Suprapubic skin (tissue), 3 donors: Measurements from ENCODE around the gene SNRPE.

Source experiments
- CTCF ChIP-seq, 2 donors: fragments of 200-600 bp in 1 of 2; fragments of 450-650 bp in 1 of 2; sonication (generic) in 1 of 2; IDR thresholded peaks; one replicate each; pipeline ENCODE4 v1.5.1; 2016 to 2019; ENCODE audit warnings: antibody characterized with exemption in 2 of 2, mild to moderate bottlenecking in 1 of 2, moderate library complexity in 1 of 2
- EP300 ChIP-seq: sonication (generic); formaldehyde crosslinking; IDR thresholded peaks from one replicate; pipeline ENCODE4 v1.6.1; 2017; ENCODE audit warnings: antibody characterized with exemption
- POLR2A ChIP-seq, 2 donors: fragments of 450-650 bp; IDR thresholded peaks; one replicate each; pipeline ENCODE4 v1.6.1; 2017; ENCODE audit warnings: antibody characterized with exemption in 2 of 2, mild to moderate bottlenecking in 2 of 2, moderate library complexity in 2 of 2

- TF ChIP-seq CTCF (IDR thresholded peaks at IDR 0.05) (no peak), EP300 (no peak), POLR2A (IDR thresholded peaks at IDR 0.05) (no peak)
Measured at GRCh38 chr1:203898458-203899352, 37.3 kb downstream of the SNRPE start.
